Uterus (tissue), 2 donors: ENCODE data around the gene AAGAB.

ENCODE experiments used
- POLR2A ChIP-seq, 2 donors: fragments of 450-650 bp; IDR thresholded peaks; one replicate each; pipeline ENCODE4 v1.6.1; 2016; ENCODE audit warnings: antibody characterized with exemption in 2 of 2, mild to moderate bottlenecking in 1 of 2, moderate library complexity in 1 of 2
- TF ChIP-seq, protein P1 (sequence below), 4 experiments: fragments of 200-600 bp in 2 of 4; fragments of 450-650 bp in 2 of 4; sonication (generic) in 2 of 4; IDR thresholded peaks; one replicate each; pipeline ENCODE4 v1.5.1; 2016 to 2019; ENCODE audit warnings: antibody characterized with exemption in 4 of 4, mild to moderate bottlenecking in 2 of 4, moderate library complexity in 1 of 4

DNA sequence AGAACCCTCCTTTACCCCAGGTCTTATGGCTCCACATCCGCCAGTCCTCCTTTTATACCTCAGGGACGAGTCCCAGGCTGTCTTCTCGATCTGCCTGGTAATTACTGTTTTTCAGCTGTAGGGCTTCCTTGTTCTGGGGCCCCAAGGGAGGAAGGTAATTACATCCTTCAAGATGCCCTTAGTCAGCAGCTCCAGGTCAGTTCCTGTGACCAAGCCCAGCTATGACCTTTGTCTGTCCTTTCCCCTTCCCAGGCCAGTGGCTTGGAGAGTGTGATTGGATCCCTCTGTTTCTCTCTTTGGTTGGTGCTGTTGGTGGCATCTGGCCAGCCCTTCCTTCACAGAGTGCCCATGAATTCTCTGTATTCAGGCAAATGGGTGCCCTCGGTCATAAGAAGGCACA lies 92.6 kb downstream of the AAGAB start:
- TF ChIP-seq, protein P1, sequence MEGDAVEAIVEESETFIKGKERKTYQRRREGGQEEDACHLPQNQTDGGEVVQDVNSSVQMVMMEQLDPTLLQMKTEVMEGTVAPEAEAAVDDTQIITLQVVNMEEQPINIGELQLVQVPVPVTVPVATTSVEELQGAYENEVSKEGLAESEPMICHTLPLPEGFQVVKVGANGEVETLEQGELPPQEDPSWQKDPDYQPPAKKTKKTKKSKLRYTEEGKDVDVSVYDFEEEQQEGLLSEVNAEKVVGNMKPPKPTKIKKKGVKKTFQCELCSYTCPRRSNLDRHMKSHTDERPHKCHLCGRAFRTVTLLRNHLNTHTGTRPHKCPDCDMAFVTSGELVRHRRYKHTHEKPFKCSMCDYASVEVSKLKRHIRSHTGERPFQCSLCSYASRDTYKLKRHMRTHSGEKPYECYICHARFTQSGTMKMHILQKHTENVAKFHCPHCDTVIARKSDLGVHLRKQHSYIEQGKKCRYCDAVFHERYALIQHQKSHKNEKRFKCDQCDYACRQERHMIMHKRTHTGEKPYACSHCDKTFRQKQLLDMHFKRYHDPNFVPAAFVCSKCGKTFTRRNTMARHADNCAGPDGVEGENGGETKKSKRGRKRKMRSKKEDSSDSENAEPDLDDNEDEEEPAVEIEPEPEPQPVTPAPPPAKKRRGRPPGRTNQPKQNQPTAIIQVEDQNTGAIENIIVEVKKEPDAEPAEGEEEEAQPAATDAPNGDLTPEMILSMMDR (IDR thresholded peaks at IDR 0.05), result no peak
- TF ChIP-seq POLR2A (IDR thresholded peaks at IDR 0.05), result no peak
